ENCODE data around the gene ITIH2. TPM values are rescaled to one million over a fixed set of nuclear protein-coding genes. Genes with fewer than 3 reads are reported as not detected.
A peak's percentile ranks its signal among the peaks of the same experiment; 100 is the strongest.

The ITIH2 gene
- total RNA-seq, 2 donors from 2014 or later = not detected

DNA sequence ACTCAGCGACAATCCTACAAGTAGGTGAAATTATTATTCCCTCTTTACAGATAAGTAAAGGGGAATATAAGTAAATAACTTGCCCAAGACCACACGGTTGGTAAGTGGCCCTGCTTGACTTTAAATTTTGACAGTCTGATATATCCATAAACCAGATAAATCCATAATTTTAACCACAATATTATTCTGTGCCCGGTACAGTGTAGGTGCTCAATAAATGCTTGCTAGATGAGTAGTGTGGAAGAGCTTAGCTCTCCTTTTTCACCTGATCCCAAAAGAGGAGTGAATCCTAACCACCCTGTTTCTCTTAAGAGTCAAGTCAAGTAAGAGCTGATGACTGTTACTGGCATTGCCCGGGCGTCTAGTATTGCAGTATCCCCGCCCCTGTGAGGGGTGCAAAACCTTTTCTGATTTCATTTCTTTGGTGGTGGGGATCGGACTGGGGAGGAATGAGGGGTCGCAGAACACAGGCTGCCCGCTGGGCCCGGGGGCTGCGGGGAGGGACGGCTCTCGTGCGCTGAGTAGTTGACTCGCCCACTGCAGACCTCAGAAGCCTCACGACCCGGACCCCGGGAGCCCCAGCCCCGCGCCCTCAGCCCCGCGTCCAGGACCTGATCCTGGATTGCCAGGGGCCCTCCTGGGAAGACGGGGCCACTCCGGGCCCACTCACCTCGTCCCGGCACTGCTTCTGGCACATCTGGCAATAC, 84.2 kb downstream of the ITIH2 start:
- no peaks in the 10 kb centered on the region for H3K9me3 ChIP-seq
- peak overlapping the region; percentile 16 to 89 (median 68) for H3K27ac ChIP-seq
- TF ChIP-seq, protein P1, sequence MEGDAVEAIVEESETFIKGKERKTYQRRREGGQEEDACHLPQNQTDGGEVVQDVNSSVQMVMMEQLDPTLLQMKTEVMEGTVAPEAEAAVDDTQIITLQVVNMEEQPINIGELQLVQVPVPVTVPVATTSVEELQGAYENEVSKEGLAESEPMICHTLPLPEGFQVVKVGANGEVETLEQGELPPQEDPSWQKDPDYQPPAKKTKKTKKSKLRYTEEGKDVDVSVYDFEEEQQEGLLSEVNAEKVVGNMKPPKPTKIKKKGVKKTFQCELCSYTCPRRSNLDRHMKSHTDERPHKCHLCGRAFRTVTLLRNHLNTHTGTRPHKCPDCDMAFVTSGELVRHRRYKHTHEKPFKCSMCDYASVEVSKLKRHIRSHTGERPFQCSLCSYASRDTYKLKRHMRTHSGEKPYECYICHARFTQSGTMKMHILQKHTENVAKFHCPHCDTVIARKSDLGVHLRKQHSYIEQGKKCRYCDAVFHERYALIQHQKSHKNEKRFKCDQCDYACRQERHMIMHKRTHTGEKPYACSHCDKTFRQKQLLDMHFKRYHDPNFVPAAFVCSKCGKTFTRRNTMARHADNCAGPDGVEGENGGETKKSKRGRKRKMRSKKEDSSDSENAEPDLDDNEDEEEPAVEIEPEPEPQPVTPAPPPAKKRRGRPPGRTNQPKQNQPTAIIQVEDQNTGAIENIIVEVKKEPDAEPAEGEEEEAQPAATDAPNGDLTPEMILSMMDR (IDR thresholded peaks at IDR 0.05) = no peak
- TF ChIP-seq POLR2A (IDR thresholded peaks at IDR 0.05) = no peak
- H3K4me1 ChIP-seq = peaks cover 55% of the 10 kb centered on the region
- H3K4me3 ChIP-seq = peak overlapping the region; percentile 77 to 91
- intact Hi-C loops (cut with DNase I) = no loop called here
- DNase-seq (no peak), ATAC-seq (peak; percentile 20)
- H3K27me3 ChIP-seq = no peaks in the 10 kb centered on the region
- H3K36me3 ChIP-seq (replicated peaks in 1 of 2; ENCODE audit: insufficient read depth in 1 of 2, low read depth in 2 of 2) = no peaks in the 10 kb centered on the region
- 2 to 5% methylated on average over 8 to 26 of the region's 26 CpGs for WGBS, 2 donors

- H3K4me3 ChIP-seq = peak within 1 kb of the TSS; percentile 77 to 91
- no peaks in the 10 kb centered on the region for H3K36me3 ChIP-seq (replicated peaks in 1 of 2; ENCODE audit: insufficient read depth in 1 of 2, low read depth in 2 of 2)
- TF ChIP-seq POLR2A (IDR thresholded peaks at IDR 0.05) = peak; percentile 65 to 92 (median 91)
- TF ChIP-seq, protein P1 (IDR thresholded peaks at IDR 0.05) = no peak
- no peaks in the 10 kb centered on the region for H3K27me3 ChIP-seq
- H3K4me1 ChIP-seq = peaks cover 62% of the 10 kb centered on the region
- whole genome bisulfite sequencing, 2 donors = 0 to 1% methylated on average over 35 to 59 of the region's 59 CpGs
- no peaks in the 10 kb centered on the region for H3K9me3 ChIP-seq
- intact Hi-C loops (cut with DNase I) = no loop called here
- DNase-seq = peak; percentile 98 to 99 (median 98)
- ATAC-seq = peak; percentile 99
- H3K27ac ChIP-seq = peak within 1 kb of the TSS; percentile 70 to 89 (median 84)
Measured at GRCh38 chr10:7787857-7788638, 84.9 kb downstream of the ITIH2 start, which contains the start of the genes ATP5F1C and KIN. Gene ATP5F1C (plus strand): TSS chr10:7788177. CDS start chr10:7788208, 31 bp downstream. Gene KIN (minus strand): TSS chr10:7787993. CDS start chr10:7787933, 60 bp downstream.

DNA sequence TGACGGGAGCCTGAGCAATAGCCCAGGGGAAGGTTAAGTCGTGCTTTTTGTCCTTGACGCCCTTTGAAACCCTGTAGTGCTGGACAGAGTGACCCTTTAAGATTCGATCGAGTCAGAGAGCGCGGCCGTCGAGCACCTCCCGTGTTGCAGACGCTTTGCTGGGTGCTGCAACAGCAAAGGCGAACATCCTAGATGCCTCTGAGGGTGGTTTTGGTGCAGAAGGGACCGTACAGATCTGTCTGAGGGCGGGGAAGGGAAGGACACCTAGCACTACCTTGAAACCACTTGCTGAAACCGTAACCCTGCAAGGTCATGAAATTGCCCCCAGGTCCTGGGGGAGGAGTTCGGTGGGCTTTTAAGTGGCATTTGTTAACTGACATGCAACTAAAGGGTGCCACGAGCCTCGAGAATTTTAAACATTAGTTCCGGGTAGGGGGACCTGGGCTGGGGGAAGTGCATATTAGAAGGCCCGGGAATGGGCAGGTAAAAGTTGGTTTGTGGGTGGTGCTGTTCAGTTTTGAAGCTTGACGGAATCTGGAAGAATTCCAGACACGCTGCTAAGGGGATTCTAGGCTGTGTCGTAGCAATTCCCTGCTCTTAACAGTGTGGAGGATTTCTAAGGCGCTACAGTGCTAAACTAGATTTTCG, 85.6 kb downstream of the ITIH2 start:
- Histone ChIP-seq H3K4me1 (peaks cover 69% of the 10 kb centered on the region), H3K27ac (peak overlapping the region; percentile 70 to 89 (median 84)), H3K27me3 (no peaks in the 10 kb centered on the region), H3K9me3 (no peaks in the 10 kb centered on the region), H3K36me3 (replicated peaks in 1 of 2; ENCODE audit: insufficient read depth in 1 of 2, low read depth in 2 of 2) (no peaks in the 10 kb centered on the region), H3K4me3 (peak overlapping the region; percentile 71 to 91)
- ATAC-seq (peak; percentile 5), DNase-seq (peak; percentile 26 to 58 (median 32))
- TF ChIP-seq, protein P1 (IDR thresholded peaks at IDR 0.05) = no peak
- TF ChIP-seq POLR2A (IDR thresholded peaks at IDR 0.05) = no peak
- intact Hi-C loops (cut with DNase I) = no loop called here
- WGBS, 2 donors = 1 to 2% methylated on average over 22 to 25 of the region's 25 CpGs

DNA sequence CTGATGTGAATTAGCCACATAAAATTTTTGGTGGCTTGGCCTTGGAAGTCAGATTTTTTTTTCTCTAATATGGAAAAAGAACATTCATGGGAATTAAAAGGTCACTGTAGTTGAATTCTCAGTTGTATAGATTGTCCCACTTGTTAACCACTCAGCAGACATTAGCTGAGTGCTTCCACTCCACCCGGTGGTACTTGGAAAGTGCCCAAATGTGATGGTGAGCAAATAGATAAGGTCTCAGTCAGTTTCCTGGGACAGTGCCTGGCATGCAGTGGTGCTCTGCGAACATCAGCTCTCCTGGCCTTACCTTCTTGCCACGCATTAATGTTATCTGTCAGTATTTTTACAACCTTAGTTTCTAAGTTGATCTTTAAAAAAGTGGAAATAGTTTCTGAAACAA, 86.3 kb downstream of the ITIH2 start:
- Histone ChIP-seq H3K9me3 (no peaks in the 10 kb centered on the region), H3K27ac (peak overlapping the region in 3 of 4 donors; percentile 70 to 89 (median 89)), H3K36me3 (replicated peaks in 1 of 2; ENCODE audit: insufficient read depth in 1 of 2, low read depth in 2 of 2) (no peaks in the 10 kb centered on the region), H3K27me3 (no peaks in the 10 kb centered on the region), H3K4me1 (peaks cover 75% of the 10 kb centered on the region), H3K4me3 (peak overlapping the region in 1 of 2 donors; percentile 91)
- no peak for ATAC-seq
- WGBS, 2 donors = 11 to 19% methylated on average over 3 of the region's 3 CpGs
- intact Hi-C loops (cut with DNase I) = no loop called here
- TF ChIP-seq, protein P1 (IDR thresholded peaks at IDR 0.05) = no peak
- TF ChIP-seq POLR2A (IDR thresholded peaks at IDR 0.05) = no peak
- peak in 2 of 4 donors; percentile 17 for DNase-seq
